Osteoblast (primary cell): ENCODE measurements around the gene STAMBPL1. TPM values are rescaled to one million over a fixed set of nuclear protein-coding genes. Genes with fewer than 3 reads are reported as not detected.
"Not testable (repeated sequence)": the region's sequence is repeated elsewhere in the genome, so short reads cannot be mapped to it uniquely, and the experiment has no call there.

Experiments used
- DNase-seq: peaks from one replicate; pipeline ENCODE4 v3.0.0; 2011; ENCODE audit warnings: low spot score, mixed read lengths; ENCODE audit not compliant: insufficient read length; ENCODE audit errors: missing footprints
- H2AFZ ChIP-seq: 2 replicates; pipeline ENCODE4 v1.6.0; 2011; ENCODE audit warnings: mild to moderate bottlenecking, low read length
- H3K27ac ChIP-seq: 2 replicates; pipeline ENCODE4 v1.5.1; 2011; ENCODE audit warnings: mild to moderate bottlenecking, low read depth, low read length, moderate library complexity
- H3K27me3 ChIP-seq: 2 replicates; pipeline ENCODE4 v1.6.0; 2012; ENCODE audit warnings: mild to moderate bottlenecking, control low read depth, inconsistent platforms, low read length, moderate library complexity; ENCODE audit not compliant: insufficient read depth
- H3K36me3 ChIP-seq: 2 replicates; pipeline ENCODE4 v1.5.1; 2011; ENCODE audit warnings: mild to moderate bottlenecking, low read length, control low read depth, moderate library complexity; ENCODE audit not compliant: insufficient read depth
- H3K4me1 ChIP-seq: 2 replicates; pipeline ENCODE4 v1.5.1; 2011; ENCODE audit warnings: mild to moderate bottlenecking, low read length, control low read depth, moderate library complexity; ENCODE audit not compliant: insufficient read depth
- H3K4me2 ChIP-seq: 2 replicates; pipeline ENCODE4 v1.6.0; 2011; ENCODE audit warnings: mild to moderate bottlenecking, low read length; ENCODE audit not compliant: insufficient read depth
- H3K4me3 ChIP-seq: fragments of 200-600 bp; sonication (generic); 3 replicates; pipeline ENCODE4 v1.5.1; 2012; ENCODE audit warnings: mild to moderate bottlenecking, low read length, inconsistent platforms; ENCODE audit not compliant: insufficient read depth
- H3K79me2 ChIP-seq: 2 replicates; pipeline ENCODE4 v1.6.0; 2012; ENCODE audit warnings: mild to moderate bottlenecking, low read length, control low read depth, inconsistent platforms; ENCODE audit not compliant: insufficient read depth
- H3K9me3 ChIP-seq: 2 replicates; pipeline ENCODE4 v1.5.1; 2011; ENCODE audit warnings: low read depth, low read length, control low read depth
- H4K20me1 ChIP-seq: 2 replicates; pipeline ENCODE4 v1.6.0; 2012; ENCODE audit warnings: mild to moderate bottlenecking, low read length, control low read depth; ENCODE audit not compliant: insufficient read depth
- CTCF ChIP-seq: IDR thresholded peaks from 2 replicates; pipeline ENCODE4 v1.5.1; 2011; ENCODE audit warnings: mild to moderate bottlenecking, low read depth, low read length, moderate library complexity; ENCODE audit errors: extremely low read depth
- total RNA-seq: library from RNA; depleted of rRNA; stranded (reverse); fragments of >200 nt; gene quantifications from 2 replicates; pipeline ENCODE4 v1.2.3, GENCODE V29; 2012

The STAMBPL1 gene
- total RNA-seq, 1 donor = 11.6 TPM

GRCh38 chr10:88833156-88833555 lies 46.9 kb upstream of the STAMBPL1 start:
- Histone ChIP-seq H3K79me2 (no peaks in the 10 kb centered on the region), H3K36me3 (no peaks in the 10 kb centered on the region), H3K4me3 (no peak overlapping the region), H3K4me2 (no peak overlapping the region), H3K4me1 (no peaks in the 10 kb centered on the region), H3K27me3 (no peaks in the 10 kb centered on the region), H2AFZ (no peak overlapping the region), H3K9me3 (no peaks in the 10 kb centered on the region), H3K27ac (no peak overlapping the region), H4K20me1 (no peaks in the 10 kb centered on the region)
- no peak for TF ChIP-seq CTCF
- DNase-seq = peak; percentile 6

GRCh38 chr10:88833723-88834122 lies 46.3 kb upstream of the STAMBPL1 start:
- no peak overlapping the region for H3K27ac ChIP-seq
- DNase-seq = no peak
- no peak for TF ChIP-seq CTCF
- no peaks in the 10 kb centered on the region for H3K36me3 ChIP-seq
- H3K4me1 ChIP-seq = no peaks in the 10 kb centered on the region
- H3K4me2 ChIP-seq = no peak overlapping the region
- H3K79me2 ChIP-seq = no peaks in the 10 kb centered on the region
- H4K20me1 ChIP-seq = no peaks in the 10 kb centered on the region
- no peaks in the 10 kb centered on the region for H3K9me3 ChIP-seq
- no peaks in the 10 kb centered on the region for H3K27me3 ChIP-seq
- H3K4me3 ChIP-seq = no peak overlapping the region
- H2AFZ ChIP-seq = peak overlapping the region; percentile 49

GRCh38 chr10:88835096-88835909 lies 44.7 kb upstream of the STAMBPL1 start:
- TF ChIP-seq CTCF = peak; percentile 92
- H3K4me1 ChIP-seq = no peaks in the 10 kb centered on the region
- H3K27me3 ChIP-seq = no peaks in the 10 kb centered on the region
- H3K27ac ChIP-seq = no peak overlapping the region
- no peaks in the 10 kb centered on the region for H3K9me3 ChIP-seq
- H3K36me3 ChIP-seq = no peaks in the 10 kb centered on the region
- peak; percentile 31 for DNase-seq
- H3K79me2 ChIP-seq = no peaks in the 10 kb centered on the region
- no peaks in the 10 kb centered on the region for H4K20me1 ChIP-seq
- no peak overlapping the region for H3K4me2 ChIP-seq
- peak overlapping the region; percentile 6 for H2AFZ ChIP-seq
- no peak overlapping the region for H3K4me3 ChIP-seq

- Histone ChIP-seq H3K9me3 (no peaks in the 10 kb centered on the region), H4K20me1 (no peaks in the 10 kb centered on the region), H3K36me3 (no peaks in the 10 kb centered on the region), H3K4me2 (no peak overlapping the region), H3K79me2 (no peaks in the 10 kb centered on the region), H3K4me3 (no peak overlapping the region), H2AFZ (no peak overlapping the region), H3K27ac (no peak overlapping the region), H3K4me1 (no peaks in the 10 kb centered on the region), H3K27me3 (no peaks in the 10 kb centered on the region)
- TF ChIP-seq CTCF = no peak
- no peak for DNase-seq
Observed at GRCh38 chr10:88835910-88836221, 44.2 kb upstream of the STAMBPL1 start.

GRCh38 chr10:88837632-88838031 lies 42.4 kb upstream of the STAMBPL1 start:
- not testable (repeated sequence) for H3K27ac ChIP-seq, H3K4me3 ChIP-seq, H3K36me3 ChIP-seq, H3K79me2 ChIP-seq, DNase-seq, H3K9me3 ChIP-seq, H4K20me1 ChIP-seq, H3K4me2 ChIP-seq, H2AFZ ChIP-seq, H3K27me3 ChIP-seq, H3K4me1 ChIP-seq
